ENCODE results near the gene TMEM150C.

DNA sequence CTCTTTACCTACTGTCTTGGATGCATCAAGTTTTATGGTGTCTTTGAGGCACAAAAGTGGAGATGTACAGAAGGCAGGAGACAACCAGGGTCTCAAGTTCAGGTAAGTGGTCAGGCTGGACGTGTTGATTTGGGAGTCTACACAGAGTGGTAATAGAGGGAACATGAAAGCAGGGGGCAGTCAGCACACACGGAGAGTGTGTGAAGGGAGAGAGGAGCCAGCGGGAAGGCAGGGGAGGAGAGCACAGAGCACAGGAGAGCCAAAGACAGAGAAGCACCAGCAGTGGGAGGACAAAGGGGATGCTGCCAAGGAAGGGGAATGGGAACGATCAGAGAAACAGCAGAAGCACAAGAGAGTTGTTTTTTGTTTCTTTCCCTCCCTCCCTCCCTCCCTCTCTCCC lies 32.9 kb downstream of the TMEM150C start:
- TF ChIP-seq, protein P1, sequence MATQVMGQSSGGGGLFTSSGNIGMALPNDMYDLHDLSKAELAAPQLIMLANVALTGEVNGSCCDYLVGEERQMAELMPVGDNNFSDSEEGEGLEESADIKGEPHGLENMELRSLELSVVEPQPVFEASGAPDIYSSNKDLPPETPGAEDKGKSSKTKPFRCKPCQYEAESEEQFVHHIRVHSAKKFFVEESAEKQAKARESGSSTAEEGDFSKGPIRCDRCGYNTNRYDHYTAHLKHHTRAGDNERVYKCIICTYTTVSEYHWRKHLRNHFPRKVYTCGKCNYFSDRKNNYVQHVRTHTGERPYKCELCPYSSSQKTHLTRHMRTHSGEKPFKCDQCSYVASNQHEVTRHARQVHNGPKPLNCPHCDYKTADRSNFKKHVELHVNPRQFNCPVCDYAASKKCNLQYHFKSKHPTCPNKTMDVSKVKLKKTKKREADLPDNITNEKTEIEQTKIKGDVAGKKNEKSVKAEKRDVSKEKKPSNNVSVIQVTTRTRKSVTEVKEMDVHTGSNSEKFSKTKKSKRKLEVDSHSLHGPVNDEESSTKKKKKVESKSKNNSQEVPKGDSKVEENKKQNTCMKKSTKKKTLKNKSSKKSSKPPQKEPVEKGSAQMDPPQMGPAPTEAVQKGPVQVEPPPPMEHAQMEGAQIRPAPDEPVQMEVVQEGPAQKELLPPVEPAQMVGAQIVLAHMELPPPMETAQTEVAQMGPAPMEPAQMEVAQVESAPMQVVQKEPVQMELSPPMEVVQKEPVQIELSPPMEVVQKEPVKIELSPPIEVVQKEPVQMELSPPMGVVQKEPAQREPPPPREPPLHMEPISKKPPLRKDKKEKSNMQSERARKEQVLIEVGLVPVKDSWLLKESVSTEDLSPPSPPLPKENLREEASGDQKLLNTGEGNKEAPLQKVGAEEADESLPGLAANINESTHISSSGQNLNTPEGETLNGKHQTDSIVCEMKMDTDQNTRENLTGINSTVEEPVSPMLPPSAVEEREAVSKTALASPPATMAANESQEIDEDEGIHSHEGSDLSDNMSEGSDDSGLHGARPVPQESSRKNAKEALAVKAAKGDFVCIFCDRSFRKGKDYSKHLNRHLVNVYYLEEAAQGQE (IDR thresholded peaks at IDR 0.05): no peak
- TF ChIP-seq, protein P2, sequence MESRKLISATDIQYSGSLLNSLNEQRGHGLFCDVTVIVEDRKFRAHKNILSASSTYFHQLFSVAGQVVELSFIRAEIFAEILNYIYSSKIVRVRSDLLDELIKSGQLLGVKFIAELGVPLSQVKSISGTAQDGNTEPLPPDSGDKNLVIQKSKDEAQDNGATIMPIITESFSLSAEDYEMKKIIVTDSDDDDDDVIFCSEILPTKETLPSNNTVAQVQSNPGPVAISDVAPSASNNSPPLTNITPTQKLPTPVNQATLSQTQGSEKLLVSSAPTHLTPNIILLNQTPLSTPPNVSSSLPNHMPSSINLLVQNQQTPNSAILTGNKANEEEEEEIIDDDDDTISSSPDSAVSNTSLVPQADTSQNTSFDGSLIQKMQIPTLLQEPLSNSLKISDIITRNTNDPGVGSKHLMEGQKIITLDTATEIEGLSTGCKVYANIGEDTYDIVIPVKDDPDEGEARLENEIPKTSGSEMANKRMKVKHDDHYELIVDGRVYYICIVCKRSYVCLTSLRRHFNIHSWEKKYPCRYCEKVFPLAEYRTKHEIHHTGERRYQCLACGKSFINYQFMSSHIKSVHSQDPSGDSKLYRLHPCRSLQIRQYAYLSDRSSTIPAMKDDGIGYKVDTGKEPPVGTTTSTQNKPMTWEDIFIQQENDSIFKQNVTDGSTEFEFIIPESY (IDR thresholded peaks at IDR 0.05): no peak
- TF ChIP-seq, protein P3, sequence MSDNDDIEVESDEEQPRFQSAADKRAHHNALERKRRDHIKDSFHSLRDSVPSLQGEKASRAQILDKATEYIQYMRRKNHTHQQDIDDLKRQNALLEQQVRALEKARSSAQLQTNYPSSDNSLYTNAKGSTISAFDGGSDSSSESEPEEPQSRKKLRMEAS (IDR thresholded peaks at IDR 0.05): no peak
- TF ChIP-seq, protein P4, sequence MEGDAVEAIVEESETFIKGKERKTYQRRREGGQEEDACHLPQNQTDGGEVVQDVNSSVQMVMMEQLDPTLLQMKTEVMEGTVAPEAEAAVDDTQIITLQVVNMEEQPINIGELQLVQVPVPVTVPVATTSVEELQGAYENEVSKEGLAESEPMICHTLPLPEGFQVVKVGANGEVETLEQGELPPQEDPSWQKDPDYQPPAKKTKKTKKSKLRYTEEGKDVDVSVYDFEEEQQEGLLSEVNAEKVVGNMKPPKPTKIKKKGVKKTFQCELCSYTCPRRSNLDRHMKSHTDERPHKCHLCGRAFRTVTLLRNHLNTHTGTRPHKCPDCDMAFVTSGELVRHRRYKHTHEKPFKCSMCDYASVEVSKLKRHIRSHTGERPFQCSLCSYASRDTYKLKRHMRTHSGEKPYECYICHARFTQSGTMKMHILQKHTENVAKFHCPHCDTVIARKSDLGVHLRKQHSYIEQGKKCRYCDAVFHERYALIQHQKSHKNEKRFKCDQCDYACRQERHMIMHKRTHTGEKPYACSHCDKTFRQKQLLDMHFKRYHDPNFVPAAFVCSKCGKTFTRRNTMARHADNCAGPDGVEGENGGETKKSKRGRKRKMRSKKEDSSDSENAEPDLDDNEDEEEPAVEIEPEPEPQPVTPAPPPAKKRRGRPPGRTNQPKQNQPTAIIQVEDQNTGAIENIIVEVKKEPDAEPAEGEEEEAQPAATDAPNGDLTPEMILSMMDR (IDR thresholded peaks at IDR 0.05; ENCODE audit: low read depth, low read length, missing input control): peak; percentile 11
- TF ChIP-seq, protein P5, sequence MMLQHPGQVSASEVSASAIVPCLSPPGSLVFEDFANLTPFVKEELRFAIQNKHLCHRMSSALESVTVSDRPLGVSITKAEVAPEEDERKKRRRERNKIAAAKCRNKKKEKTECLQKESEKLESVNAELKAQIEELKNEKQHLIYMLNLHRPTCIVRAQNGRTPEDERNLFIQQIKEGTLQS (IDR thresholded peaks at IDR 0.05): no peak
- TF ChIP-seq TAF1 (conservative IDR thresholded peaks at IDR 0.05): no peak
- no peak for TF ChIP-seq GABPA (IDR thresholded peaks at IDR 0.05 in 1 of 2, conservative IDR thresholded peaks at IDR 0.05 in 1 of 2)

Data from liver (tissue), 3 donors.